GM06990 (cell line): ENCODE results near the gene LRRC37A.
"Not testable (repeated sequence)": the region's sequence is repeated elsewhere in the genome, so short reads cannot be mapped to it uniquely, and the experiment has no call there.

Experiments used
- DNase-seq: peaks from one replicate; pipeline ENCODE4 v3.0.0-alpha.2; 2011; ENCODE audit not compliant: insufficient read length; ENCODE audit errors: extremely low read depth
- H3K27me3 ChIP-seq: replicated peaks from 2 replicates; pipeline ENCODE4 v1.6.0; 2011; ENCODE audit warnings: low read length; ENCODE audit not compliant: control insufficient read depth, insufficient read depth
- H3K36me3 ChIP-seq: 2 replicates; pipeline ENCODE4 v1.5.1; 2011; ENCODE audit warnings: low read length; ENCODE audit not compliant: control insufficient read depth, insufficient read depth
- H3K4me3 ChIP-seq: replicated peaks from 2 replicates; pipeline ENCODE4 v1.5.1; 2011; ENCODE audit warnings: low read depth, mild to moderate bottlenecking, control low read depth, low read length
- TF ChIP-seq, protein P1 (sequence below): IDR thresholded peaks from 2 replicates; pipeline ENCODE4 v1.5.1; 2011; ENCODE audit warnings: low read length, control low read depth, mild to moderate bottlenecking, inconsistent platforms; ENCODE audit not compliant: insufficient read depth, poor library complexity, severe bottlenecking

The LRRC37A gene

DNA sequence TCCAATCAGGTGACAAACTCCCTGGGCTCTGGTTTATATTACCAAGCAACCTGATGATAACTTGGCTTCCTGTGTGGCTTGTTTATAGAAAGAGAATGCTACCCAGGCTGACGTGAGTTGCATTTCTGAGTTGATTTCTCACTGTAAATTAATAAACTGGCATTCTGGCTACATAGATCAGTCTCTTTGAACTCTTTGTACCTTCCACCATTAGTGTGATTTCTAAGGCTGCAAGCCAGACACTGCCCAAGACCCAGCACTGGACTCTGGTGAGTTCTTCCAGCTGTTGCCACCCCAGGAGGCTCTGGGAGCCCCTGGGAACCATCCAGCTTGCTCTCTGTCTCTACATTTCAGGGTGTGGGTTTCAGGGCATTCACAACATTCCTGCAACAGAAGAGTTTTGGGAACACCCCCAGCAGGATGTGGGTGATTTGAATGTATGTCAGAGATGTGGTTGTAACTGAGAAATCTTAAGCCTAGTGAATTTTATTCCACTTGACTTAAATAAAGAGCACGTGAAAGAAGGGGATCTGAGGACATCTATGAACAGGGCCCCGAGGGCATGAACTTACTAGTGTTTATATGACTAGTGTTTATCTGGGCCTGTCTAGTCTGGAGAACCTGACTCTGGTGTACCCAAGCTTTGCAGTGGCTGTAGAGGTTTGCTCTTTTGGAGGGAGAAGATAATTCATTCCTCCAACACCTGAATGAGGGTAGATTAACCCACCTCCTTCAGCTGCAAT, 30.3 kb upstream of the LRRC37A start:
- TF ChIP-seq, protein P1, sequence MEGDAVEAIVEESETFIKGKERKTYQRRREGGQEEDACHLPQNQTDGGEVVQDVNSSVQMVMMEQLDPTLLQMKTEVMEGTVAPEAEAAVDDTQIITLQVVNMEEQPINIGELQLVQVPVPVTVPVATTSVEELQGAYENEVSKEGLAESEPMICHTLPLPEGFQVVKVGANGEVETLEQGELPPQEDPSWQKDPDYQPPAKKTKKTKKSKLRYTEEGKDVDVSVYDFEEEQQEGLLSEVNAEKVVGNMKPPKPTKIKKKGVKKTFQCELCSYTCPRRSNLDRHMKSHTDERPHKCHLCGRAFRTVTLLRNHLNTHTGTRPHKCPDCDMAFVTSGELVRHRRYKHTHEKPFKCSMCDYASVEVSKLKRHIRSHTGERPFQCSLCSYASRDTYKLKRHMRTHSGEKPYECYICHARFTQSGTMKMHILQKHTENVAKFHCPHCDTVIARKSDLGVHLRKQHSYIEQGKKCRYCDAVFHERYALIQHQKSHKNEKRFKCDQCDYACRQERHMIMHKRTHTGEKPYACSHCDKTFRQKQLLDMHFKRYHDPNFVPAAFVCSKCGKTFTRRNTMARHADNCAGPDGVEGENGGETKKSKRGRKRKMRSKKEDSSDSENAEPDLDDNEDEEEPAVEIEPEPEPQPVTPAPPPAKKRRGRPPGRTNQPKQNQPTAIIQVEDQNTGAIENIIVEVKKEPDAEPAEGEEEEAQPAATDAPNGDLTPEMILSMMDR: no peak
- no peak overlapping the region for H3K4me3 ChIP-seq
- H3K27me3 ChIP-seq: no peaks in the 10 kb centered on the region; the same call in 1 of the 2 replicates
- H3K36me3 ChIP-seq: no peaks in the 10 kb centered on the region
- no peak for DNase-seq

DNA sequence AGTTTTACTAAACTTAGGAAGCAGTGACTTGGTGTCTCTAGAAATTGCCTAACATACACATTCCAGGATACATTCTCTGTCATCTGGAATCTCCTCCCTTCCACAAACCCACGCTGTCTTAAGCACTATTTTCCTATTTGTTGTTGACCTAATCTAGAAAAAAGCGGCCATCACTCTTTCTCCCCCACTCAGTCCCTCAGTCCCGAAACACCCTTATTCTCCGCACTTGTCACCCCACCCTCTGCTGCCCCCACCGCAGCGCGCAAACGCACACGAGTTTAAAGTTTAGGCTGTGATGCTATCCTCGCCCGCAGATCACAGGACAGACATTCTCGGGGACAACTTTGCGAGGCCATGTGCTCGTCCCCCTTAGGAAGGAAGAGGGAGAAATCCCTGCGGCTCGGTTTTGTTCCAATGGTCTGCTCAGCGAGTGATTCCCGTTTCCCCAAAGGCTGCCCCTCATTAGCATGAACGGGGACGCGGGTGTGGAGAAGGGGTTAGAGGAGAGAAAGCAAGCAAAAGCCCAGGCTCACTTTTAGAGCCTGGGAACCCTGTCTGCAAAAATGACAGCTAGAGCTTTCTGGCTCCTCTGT, 28.8 kb upstream of the LRRC37A start:
- not testable (repeated sequence) for H3K36me3 ChIP-seq, H3K27me3 ChIP-seq
- H3K4me3 ChIP-seq: peak overlapping the region; percentile 54
- peak; percentile 25 for DNase-seq

DNA sequence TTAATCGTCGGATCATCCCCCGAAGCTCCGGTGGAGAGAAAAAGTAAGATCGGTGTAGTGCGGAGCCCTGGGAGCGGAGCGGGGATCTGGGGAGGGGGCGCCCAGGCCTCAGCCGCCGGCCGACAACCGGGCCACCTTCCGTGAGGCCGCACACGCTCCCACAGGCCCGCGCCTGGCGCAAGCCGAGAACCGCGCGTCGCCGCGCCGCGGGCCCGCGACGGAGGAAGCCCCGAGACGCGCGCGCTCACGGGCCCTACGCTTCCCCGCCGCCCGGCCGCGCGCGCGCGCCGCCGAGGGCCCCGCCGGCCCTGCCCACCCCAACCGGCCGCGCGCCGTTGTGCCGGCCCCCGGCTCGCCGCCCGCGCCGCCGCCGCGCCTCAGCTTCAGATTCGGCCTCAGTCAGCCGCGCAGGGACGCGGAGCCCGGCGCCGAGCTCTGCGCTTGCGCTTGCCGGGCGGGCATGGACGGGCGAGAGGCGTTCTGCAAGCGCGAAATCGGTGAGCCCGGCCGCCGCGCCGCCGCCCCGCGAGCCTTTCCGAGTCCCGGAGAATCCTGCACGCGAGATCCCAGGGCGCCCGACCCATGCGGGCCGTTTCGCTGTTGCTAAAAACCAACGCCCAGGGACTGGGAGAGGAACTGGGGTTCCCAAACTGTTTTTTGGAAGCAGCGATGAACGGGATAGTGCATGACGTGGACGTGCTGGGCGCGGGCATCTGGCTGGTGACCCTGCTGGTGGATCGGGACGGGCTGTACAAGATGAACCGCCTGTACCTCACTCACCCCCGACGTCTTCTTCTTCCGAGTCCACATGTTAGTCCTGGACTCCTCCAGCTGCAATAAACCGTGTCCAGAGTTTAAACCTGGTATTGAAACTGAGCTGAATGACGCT, 28.0 kb upstream of the LRRC37A start:
- TF ChIP-seq, protein P1: no peak
- DNase-seq: peak; percentile 95
- Histone ChIP-seq H3K36me3 (no peaks in the 10 kb centered on the region), H3K4me3 (peak overlapping the region; percentile 82), H3K27me3 (no peaks in the 10 kb centered on the region)

DNA sequence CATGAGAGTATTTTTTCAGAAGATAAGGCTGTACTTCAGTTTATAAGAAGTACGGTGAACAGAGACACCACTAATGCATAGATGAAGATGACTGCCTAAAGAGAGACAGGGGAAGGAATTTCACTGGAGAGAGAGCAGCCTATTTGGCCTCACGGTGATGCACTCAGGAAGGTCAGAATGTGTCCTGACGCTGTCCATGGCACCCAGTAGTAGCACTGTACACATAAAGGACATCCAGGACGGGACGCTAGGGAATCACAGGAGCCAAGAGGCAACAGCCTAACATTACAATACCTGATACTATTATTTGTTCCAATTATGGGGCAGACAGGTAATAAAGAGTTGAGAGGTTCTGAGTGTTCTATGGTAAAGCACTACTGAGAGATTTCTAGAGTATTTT, 24.9 kb upstream of the LRRC37A start:
- TF ChIP-seq, protein P1: no peak
- H3K4me3 ChIP-seq: no peak overlapping the region
- H3K36me3 ChIP-seq: no peaks in the 10 kb centered on the region
- no peaks in the 10 kb centered on the region for H3K27me3 ChIP-seq
- DNase-seq: no peak

DNA sequence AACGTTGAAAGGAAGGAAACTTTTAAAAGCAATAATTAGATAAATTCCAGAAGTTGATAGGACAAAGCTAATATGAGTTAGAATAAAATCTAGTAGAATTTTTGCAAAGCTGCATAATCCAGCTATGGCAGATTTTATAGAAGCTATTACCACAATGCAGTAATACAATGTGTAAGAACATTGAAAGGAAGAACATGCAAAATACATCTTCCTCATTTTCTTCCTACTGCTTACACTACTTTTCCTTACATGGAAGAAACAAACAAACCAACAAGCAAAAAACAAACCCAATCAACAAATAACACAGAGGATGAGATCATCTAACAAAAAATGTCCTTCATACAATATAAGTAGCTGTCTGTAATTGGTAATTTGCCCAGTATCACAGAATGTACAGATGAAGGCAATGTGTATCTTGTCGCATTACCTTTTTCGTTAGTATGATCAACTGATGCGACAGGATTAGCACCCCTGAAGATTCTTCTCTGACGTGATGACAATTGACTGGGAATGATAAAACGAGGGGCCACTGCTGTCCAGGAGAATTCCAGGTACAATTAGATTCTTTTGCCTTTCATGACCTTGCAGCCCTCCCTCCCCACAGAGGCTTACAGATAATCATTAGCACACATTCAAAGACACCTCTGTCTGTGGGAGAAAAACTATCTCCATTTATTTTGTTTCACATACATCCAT, 21.2 kb upstream of the LRRC37A start:
- DNase-seq: no peak
- no peaks in the 10 kb centered on the region for H3K36me3 ChIP-seq
- H3K4me3 ChIP-seq: no peak overlapping the region
- H3K27me3 ChIP-seq: no peaks in the 10 kb centered on the region
- TF ChIP-seq, protein P1: no peak

DNA sequence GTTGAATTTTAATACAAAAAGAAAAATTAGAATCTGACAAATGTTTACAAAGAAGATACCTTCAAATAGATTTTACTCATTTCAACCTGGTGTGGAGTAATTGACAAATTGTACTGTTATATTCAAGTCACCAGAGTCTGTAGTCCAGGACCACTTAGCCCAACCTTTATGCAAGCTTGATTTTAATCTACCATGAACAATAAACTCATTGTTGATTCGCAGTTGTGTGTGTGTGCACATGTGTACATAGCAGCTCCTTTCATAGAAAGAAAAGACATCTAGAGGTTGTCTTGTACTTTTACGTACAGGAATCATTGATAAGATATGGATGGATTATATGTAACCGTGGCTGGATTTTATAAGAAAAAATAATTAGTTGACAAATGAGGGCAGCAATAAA, 20.7 kb upstream of the LRRC37A start:
- Histone ChIP-seq H3K27me3 (no peaks in the 10 kb centered on the region), H3K36me3 (no peaks in the 10 kb centered on the region), H3K4me3 (no peak overlapping the region)
- TF ChIP-seq, protein P1: no peak
- no peak for DNase-seq

DNA sequence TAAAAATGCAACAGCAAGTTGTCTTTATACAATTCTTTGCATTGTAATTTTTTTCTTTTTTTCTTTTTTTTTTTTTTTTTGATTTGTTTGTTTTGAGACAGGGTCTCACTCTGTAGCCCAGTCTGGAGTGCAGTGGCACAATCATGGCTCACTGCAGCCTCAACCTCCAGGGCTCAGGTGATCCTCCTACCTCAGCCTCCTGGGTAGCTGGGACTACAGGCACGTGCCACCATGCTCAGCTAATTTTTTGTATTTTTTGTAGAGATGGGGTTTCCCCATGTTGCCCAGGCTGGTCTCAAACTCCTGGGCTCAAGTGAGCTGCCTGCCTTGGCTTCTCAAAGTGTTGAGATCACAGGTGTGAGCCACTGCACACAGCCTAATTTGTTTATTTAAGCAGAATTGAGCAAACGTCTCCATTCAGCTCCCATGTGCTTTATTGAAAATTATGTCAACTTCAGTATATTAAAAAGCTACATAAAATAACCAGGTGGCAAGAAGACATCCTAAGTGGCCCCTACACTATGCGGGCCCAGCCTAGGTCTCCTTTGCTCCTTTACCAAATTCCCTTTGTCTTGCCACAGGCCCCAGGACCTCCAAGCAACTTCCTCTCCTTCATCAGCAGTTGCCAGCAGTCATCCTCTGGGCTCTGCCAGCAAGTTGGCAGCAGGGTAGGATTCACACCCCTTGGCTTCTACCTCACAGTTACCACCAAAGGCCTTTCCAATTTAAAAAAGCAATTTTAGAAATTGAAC, 18.0 kb upstream of the LRRC37A start:
- H3K27me3 ChIP-seq, H3K36me3 ChIP-seq, H3K4me3 ChIP-seq, DNase-seq: not testable (repeated sequence)

DNA sequence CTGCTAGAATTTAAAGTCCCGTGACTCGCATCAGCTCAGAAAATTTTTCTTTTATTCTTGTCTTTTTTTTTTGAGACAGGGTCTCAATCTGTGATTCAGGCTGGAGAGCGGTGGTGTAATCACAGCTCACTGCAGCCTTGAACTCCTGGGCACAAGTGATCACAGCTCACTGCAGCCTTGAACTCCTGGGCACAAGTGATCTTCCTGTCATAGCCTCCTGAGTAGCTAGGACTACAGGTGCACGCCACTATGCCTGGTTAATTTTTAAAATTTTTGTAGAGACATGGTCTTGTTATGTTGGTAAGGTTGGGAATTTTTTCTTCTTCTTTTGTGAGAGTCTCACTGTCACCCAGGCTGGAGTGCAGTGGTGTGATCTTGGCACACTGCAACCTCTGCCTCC, 13.6 kb upstream of the LRRC37A start:
- H3K27me3 ChIP-seq, H3K4me3 ChIP-seq, H3K36me3 ChIP-seq, DNase-seq: not testable (repeated sequence)
